T-helper 1 cell (primary cell): ENCODE data around the gene NAALADL1.

Experiments used
- DNase-seq, 5 donors: peaks; one replicate each; pipeline ENCODE4 v3.0.0-alpha.2; 2012 to 2020
- total RNA-seq, 4 donors: gene quantifications; one replicate each; lab custom pipeline; 2026; lab: John Stamatoyannopoulos, UW

Gene NAALADL1
- 3.0 to 9.0 (median 6.9) reads per million in 4 donors for total RNA-seq

GRCh38 chr11:65058419-65059054 lies at the start of gene NAALADL1:
Gene NAALADL1, minus strand, starts transcription at chr11:65058553. Its CDS starts 32 bp downstream, at chr11:65058521.
- no peak for DNase-seq

- no peak for DNase-seq
These were observed 49.6 kb upstream of the NAALADL1 start for GRCh38 chr11:65107751-65108468.

GRCh38 chr11:65107078-65107477 lies 48.7 kb upstream of the NAALADL1 start:
- no peak for DNase-seq

- DNase-seq = no peak
These were observed 46.3 kb upstream of the NAALADL1 start for GRCh38 chr11:65104628-65105027.

GRCh38 chr11:65103476-65103875 lies 45.1 kb upstream of the NAALADL1 start:
- no peak for DNase-seq

- no peak for DNase-seq
These were observed 44.1 kb upstream of the NAALADL1 start for GRCh38 chr11:65102142-65103095.

GRCh38 chr11:65100674-65101350 lies 42.5 kb upstream of the NAALADL1 start:
- DNase-seq = no peak

GRCh38 chr11:65096926-65097325 lies 38.6 kb upstream of the NAALADL1 start:
- DNase-seq = no peak

- peak; percentile 65 to 90 (median 79) for DNase-seq
These were observed 37.8 kb upstream of the NAALADL1 start, which contains the start of gene VPS51 for GRCh38 chr11:65095974-65096806. Gene VPS51, plus strand, starts transcription at chr11:65096214. Its CDS starts 37 bp downstream, at chr11:65096251.

GRCh38 chr11:65095427-65095826 lies 37.1 kb upstream of the NAALADL1 start:
- no peak for DNase-seq

GRCh38 chr11:65090628-65091027 lies 32.3 kb upstream of the NAALADL1 start:
- no peak for DNase-seq

GRCh38 chr11:65089621-65090020 lies 31.3 kb upstream of the NAALADL1 start:
- DNase-seq = no peak

GRCh38 chr11:65087827-65088226 lies 29.5 kb upstream of the NAALADL1 start:
- DNase-seq = no peak

- no peak for DNase-seq
These were observed 28.9 kb upstream of the NAALADL1 start for GRCh38 chr11:65087216-65087615.

GRCh38 chr11:65086809-65087208 lies 28.5 kb upstream of the NAALADL1 start:
- DNase-seq = no peak

- DNase-seq = no peak
These were observed 27.1 kb upstream of the NAALADL1 start for GRCh38 chr11:65085446-65085845.

- DNase-seq = no peak
These were observed 26.4 kb upstream of the NAALADL1 start for GRCh38 chr11:65084598-65085375.

- peak; percentile 87 to 97 (median 93) for DNase-seq
These were observed 25.7 kb upstream of the NAALADL1 start, which contains the start of the genes CDCA5 and ZFPL1 for GRCh38 chr11:65083834-65084597. Gene CDCA5, minus strand, starts transcription at chr11:65084040. Its CDS starts 62 bp downstream, at chr11:65083978. Gene ZFPL1, plus strand, starts transcription at chr11:65084222. Its CDS starts 477 bp downstream, at chr11:65084699.

- DNase-seq = no peak
These were observed 24.9 kb upstream of the NAALADL1 start for GRCh38 chr11:65083134-65083833.
